ENCODE measurements around the gene OR6N2.

Gene OR6N2

DNA sequence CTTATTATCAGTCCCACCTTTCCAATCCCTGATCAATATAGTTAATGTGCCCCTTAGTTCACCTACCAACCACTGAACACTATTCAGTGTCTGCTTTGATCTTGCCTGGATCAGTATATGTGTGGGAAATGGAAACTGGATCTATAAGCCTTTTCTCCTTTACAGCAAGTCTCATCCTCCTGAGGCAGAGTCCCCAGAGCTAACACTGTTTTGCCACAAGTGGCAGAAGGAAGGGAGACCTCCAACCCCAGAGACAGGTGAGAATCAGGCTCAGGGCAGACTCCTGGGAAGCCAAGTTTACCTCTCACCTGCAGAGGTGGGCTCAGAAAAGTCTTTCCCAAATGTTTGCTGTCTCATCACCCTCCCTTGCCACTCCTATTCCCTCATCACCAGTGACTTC is at the start of gene OR6N2:
Gene OR6N2 (minus strand): TSS at position 101 of the 400 bp plus-strand sequence. CDS start 3,569 bp downstream, outside the sequence.
- no peak for DNase-seq (ENCODE audit: low spot score)

GRCh38 chr1:158830074-158830677 is 49.2 kb upstream of the OR6N2 start:
- DNase-seq (ENCODE audit: low spot score) = no peak

DNA sequence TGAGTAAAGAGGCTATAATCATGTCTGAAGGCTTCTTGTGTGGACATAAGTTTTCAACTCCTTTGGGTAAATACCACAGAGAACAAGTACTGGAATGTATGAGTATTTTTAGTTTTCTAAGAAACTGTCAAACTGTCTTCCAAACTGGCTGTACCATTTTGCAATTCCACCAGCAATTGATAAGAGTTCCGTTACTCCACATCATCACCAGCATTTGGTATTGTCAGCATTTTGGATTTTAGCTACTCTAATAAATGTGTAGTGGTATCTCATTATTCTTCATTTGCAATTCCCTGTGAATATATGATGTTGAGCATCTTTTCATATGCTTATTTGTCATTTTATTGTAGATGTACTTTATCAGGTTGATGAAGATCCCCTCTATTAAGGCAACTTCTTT is 40.7 kb upstream of the OR6N2 start:
- DNase-seq (ENCODE audit: low spot score) = no peak

DNA sequence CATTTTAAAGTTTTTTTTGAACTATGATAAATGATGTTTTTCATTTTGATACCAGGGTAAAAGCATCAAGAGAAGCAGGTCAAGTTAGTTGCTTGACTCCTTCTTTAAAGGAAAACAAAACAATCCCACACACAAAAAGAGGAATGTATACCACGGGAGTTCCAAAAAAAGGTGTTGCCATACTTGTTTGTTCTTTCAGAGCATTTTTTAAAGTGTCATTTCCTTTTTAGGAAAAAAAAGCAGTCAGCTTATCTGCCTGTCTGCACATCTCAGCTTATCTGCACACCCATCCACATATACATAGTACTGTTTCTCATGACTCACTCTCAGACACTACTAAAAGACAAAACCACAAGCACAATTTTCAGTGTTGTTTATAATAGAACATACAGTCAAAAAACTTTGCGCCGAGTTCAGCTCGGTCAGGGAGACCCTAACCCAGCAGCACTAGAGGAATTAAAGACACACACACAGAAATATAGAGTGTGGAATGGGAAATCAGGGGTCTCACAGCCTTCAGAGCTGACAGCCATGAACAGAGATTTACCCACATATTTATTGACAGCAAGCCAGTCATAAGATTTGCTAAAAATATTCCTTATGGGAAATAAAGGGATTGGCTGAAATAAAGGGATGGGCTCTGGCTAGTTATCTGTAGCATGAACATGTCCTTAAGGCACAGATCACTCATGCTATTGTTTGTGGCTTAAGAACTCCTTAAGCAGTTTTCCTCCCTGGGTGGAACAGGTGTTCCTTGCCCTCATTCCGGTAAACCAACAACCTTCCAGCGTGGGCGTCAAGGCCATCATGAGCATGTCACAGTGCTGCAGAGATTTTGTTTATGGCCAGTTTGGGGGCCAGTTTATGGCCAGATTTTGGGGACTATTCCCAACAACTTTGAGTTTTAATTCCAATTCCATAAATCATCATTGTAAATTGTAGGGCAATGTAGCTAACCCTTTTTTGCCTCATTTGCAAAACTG is 38.7 kb upstream of the OR6N2 start:
- no peak for DNase-seq (ENCODE audit: low spot score)

- no peak for DNase-seq (ENCODE audit: low spot score)
Measured at GRCh38 chr1:158818975-158819431, 38.0 kb upstream of the OR6N2 start.

GRCh38 chr1:158818560-158818959 is 37.6 kb upstream of the OR6N2 start:
- DNase-seq (ENCODE audit: low spot score) = no peak

DNA sequence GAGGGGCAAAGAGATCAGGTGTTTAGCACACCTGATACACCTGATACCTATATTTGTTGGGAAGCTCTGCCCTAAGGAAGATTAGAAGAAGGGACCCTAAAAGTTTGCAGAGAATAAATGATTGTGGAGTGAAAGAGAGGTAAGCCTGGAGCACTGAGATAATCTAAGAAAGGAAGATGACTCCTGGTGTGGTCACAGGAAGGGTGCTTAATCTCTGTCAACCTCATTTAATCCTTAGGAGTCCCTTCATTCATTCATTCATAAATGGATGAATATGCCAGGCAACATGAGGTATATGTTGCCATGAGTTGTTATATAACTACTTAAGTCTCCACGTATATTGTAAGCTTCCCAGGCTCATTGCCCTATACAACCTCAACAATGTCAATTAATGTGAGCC is 34.0 kb upstream of the OR6N2 start:
- DNase-seq (ENCODE audit: low spot score) = no peak

GRCh38 chr1:158813164-158813563 is 32.2 kb upstream of the OR6N2 start:
- no peak for DNase-seq (ENCODE audit: low spot score)

- no peak for DNase-seq (ENCODE audit: low spot score)
Measured at GRCh38 chr1:158812336-158812735, 31.3 kb upstream of the OR6N2 start.

DNA sequence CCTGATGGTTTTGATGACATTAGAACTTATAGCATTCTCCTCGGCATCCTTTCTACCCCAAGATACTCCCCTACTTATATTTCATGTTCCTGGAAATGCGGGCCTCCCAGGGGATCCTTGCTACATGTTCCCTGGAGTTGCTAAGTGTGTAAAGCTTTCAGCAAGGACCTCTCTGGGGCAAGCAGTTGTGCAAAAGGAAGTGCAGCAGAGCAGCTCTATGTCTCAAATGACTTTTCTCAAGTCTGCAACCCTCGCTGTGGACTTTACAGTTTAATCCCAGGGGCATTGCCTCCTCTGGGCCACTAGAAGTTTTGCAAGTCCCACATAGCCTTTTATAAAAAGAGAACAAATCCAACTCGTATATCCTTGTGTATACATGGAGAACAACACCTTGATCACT is 29.3 kb upstream of the OR6N2 start:
- no peak for DNase-seq (ENCODE audit: low spot score)

DNA sequence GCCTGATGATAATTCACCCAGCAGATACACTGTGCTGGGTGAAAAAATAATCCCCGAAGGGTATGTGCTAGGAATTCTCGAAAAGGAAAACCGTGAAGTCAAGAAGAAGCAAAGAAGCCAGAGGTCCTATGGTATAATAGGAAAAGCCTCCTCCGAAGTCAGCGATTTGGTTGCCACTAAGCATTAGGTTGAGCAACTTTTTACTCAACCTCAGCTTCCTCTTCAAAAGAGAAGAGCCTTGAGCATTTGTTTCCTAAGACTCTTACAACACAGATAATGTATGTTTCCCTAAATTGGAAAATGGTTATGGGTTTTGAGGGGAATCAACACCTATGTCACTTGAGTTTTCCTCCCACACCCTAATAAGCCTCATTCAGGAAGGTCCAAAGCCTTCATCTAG is 28.9 kb upstream of the OR6N2 start:
- DNase-seq (ENCODE audit: low spot score) = no peak

- DNase-seq (ENCODE audit: low spot score) = no peak
Measured at GRCh38 chr1:158809256-158809655, 28.3 kb upstream of the OR6N2 start.

DNA sequence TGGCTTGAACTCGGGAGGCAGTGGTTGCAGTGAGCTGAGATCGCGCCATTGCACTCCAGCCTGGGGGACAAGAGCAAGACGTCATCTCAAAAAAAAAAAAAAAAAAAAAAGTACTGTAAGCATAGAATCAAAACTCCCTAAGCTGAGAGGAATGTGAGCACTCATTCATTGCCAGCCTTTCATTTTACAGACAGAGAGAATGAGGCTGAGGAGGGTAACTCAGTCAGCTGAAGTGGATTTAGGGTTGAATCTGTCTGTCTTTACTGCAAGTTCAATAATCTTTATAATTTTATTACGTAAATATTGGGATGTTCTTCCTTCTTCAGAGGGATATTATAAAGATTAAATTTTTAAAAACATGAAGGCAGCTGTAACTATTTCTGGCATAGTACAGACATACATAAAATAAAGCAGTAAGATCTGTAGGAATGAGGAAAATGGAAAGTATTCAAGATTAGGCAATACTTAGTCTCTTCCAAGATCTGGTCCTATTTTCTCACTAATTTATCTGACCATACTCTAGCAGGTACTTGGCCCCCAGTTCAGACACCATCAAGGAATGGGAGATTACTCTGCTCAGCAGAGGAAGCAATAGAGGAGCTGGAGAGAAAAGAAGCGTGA is 26.0 kb upstream of the OR6N2 start:
- no peak for DNase-seq (ENCODE audit: low spot score)

DNA sequence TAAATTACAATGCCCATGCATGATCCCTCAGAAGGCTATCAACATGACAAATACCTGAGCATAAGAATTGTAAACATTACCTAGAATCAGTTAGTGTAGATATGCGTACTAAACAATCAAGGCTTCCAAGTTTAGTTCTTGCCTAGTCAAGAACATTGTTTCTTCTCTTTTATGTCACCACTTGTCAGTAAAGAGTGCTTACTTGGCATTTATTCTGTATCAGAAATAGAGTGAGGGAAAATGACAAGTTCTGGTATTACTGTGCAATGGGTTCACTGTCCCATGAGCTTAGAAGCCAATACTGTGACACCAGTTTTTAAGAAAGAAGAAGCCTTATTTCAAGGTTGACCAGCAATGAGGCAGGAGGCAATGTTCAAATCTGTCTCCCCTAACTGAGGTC is 22.7 kb upstream of the OR6N2 start:
- DNase-seq (ENCODE audit: low spot score) = no peak

DNA sequence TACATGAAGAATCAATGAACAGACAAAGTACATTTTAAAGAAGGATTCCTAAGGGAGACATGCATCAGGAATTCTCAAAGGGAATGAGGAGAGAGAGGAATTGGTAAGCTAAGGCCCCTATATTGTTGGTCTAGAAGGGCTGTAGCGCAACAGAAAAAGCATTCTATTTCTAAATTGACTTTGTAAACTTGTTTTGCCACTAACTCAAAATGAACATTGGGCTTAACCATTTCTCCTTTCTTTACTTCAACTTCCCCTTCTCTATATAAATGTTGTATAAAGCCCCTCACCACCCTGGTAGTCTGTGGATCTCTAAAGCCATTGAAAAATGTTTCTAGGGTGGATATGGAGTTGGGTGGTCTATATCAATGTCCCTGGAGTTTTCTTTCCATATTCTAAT is 20.4 kb upstream of the OR6N2 start:
- no peak for DNase-seq (ENCODE audit: low spot score)

GRCh38 chr1:158800526-158800925 is 19.5 kb upstream of the OR6N2 start:
- no peak for DNase-seq (ENCODE audit: low spot score)

GRCh38 chr1:158799689-158800088 is 18.7 kb upstream of the OR6N2 start:
- no peak for DNase-seq (ENCODE audit: low spot score)

DNA sequence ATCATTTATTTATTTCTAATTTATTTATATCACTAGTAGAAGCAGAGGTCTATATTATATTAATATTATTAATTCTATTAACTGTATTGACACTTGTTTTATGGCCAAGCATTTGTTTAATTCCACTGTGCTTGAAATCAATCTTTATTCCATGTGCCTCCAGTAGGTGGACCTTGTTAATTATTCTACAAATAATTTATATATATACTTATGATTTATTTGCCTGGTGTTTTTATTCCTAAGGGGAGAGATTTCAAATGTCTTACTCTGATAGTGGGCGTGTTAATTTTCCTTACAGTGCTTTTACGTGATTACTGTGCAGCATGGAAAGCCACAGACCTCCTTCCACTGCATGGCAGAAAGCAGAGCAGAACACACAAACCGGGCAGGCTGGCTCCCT is 17.5 kb upstream of the OR6N2 start:
- DNase-seq (ENCODE audit: low spot score) = no peak

DNA sequence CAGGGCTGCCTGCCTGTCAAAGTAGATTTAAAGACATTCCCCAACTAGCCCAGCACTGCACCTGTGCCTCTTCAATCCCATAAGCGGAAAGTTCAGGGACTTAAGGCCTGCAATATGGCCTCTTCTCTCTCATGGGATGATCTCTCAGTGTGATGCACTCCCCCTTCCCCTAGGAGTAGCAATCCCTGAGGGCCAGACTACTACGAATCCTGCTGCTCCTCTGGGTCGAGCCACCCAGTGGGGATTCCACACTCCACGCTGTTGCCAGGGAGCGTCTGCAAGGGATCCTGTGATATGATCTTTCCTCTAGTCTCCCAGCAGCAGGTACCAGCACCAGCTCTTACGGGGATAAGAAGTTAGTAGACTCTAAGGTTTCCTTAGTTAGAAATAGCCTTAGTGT is 13.2 kb upstream of the OR6N2 start:
- DNase-seq (ENCODE audit: low spot score) = no peak

DNA sequence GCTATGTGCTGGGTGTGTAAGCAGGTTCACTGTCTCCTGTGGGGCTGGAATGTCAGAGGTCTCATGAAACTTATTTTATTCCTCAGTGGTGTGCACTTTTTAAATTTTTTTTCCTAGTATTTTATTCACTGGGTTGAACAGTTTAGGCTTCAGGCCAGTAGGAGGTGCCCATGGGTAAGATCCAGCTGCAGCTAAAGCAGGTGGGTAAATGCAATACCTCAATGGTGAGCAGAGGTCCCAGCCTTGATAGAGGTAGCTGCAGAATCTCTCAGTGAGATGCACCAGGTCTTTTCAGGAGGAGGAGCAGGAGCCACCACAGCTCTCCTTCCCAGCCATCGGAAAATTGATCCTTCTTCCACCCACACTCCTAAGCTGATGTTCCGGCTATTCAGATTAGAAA is 12.6 kb upstream of the OR6N2 start:
- no peak for DNase-seq (ENCODE audit: low spot score)

DNA sequence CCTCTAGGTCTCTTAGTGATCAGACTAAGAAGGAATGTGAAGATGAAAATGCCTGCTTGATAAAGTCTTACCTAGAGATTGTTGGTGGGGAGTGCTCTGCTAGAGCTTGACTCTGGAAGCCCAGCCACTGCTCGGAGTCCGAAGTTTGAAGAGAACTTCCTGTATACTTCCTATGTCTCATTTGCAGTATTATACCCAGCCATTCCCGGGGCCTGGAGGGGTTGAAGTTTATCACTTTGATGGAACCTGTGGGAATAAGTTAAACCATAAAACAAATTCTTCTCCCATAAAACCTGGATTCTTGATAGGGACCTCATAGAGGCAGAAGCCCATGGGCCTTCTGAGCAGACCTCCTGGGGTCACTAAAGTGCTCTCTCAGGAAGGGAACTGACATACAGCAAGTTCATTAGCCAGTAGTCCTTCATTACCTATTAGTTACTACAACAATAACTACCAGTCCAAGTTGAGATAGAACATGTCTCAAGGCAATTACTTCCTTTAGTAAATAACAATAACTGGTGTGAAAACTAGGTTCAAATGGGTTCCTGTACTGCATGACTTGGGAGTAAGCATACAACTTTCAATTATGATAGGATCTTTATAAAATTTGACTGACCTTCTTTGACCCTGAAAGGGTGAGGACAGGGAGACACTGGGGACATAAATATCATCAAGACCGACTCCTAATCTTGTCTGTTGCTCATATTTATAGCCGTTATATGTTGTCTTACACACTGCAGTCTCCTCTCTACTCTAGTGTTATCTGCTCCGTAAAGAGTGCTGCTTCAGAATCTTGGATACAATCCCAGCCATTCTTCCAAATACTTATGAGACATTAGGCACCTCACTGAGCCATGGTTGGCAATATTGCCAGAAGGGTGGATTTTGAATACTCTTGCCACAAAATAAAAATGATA is 8.8 kb downstream of the OR6N2 start, which contains the start of gene OR6N1:
Gene OR6N1 (minus strand): TSS at position 246 of the 917 bp plus-strand sequence. CDS start 5,513 bp downstream, outside the sequence.
- DNase-seq (ENCODE audit: low spot score) = no peak

GRCh38 chr1:158754420-158754819 is 26.6 kb downstream of the OR6N2 start, which contains the start of gene OR6K6:
Gene OR6K6, plus strand, starts transcription at chr1:158754720. Its CDS starts 168 bp downstream, at chr1:158754888.
- DNase-seq (ENCODE audit: low spot score) = no peak
